CD4-positive, alpha-beta memory T cell (primary cell): ENCODE data around the gene DHX29. TPM values are rescaled to one million over a fixed set of nuclear protein-coding genes. Genes with fewer than 3 reads are reported as not detected.
A peak's percentile ranks its signal among the peaks of the same experiment; 100 is the strongest.
"Not testable (repeated sequence)": the region's sequence is repeated elsewhere in the genome, so short reads cannot be mapped to it uniquely, and the experiment has no call there.

Experiments used
- CTCF ChIA-PET: fragments of 350-600 bp; sonication (Branson Sonifier 250); formaldehyde crosslinking; loops from one replicate; lab custom pipeline; 2021; ENCODE audit warnings: inconsistent platforms; ENCODE audit not compliant: partially characterized antibody; lab: Charles Lee
- POLR2A ChIA-PET: fragments of 350-600 bp; sonication (Branson Sonifier 250); formaldehyde crosslinking; loops from one replicate; lab custom pipeline; 2021; ENCODE audit not compliant: partially characterized antibody; lab: Charles Lee
- DNase-seq, 5 donors: peaks; one replicate each; pipeline versions ENCODE4 v3.0.0 to v3.0.0-alpha.2; 2020 to 2022; ENCODE audit warnings: mixed read lengths in 1 of 5
- H3K27ac ChIP-seq: one replicate; pipeline ENCODE4 v1.7.0; 2013; ENCODE audit warnings: low read depth, low read length
- H3K27me3 ChIP-seq: 2 replicates; pipeline ENCODE4 v1.7.0; 2013; ENCODE audit warnings: mild to moderate bottlenecking, low read length, moderate library complexity; ENCODE audit not compliant: insufficient read depth
- H3K36me3 ChIP-seq: 2 replicates; pipeline ENCODE4 v1.7.0; 2013; ENCODE audit warnings: mild to moderate bottlenecking, low read length, moderate library complexity; ENCODE audit not compliant: insufficient read depth
- H3K4me1 ChIP-seq: 2 replicates; pipeline ENCODE4 v1.7.0; 2013; ENCODE audit warnings: mild to moderate bottlenecking, low read length, moderate library complexity; ENCODE audit not compliant: insufficient read depth
- H3K4me3 ChIP-seq, 2 donors: one replicate each; pipeline ENCODE4 v1.7.0; 2013; ENCODE audit warnings: low read length in 2 of 2, mild to moderate bottlenecking in 1 of 2
- H3K9me3 ChIP-seq, 2 donors: one replicate each; pipeline ENCODE4 v1.7.0; 2013; ENCODE audit warnings: low read length in 2 of 2, control low read depth in 1 of 2; ENCODE audit not compliant: control insufficient read depth in 1 of 2
- H3K27ac Mint-ChIP-seq, 7 donors: one replicate each; pipeline ENCODE4 v1.8.0; 2020 to 2021; ENCODE audit warnings: mixed read lengths in 7 of 7, mild to moderate bottlenecking in 6 of 7, inconsistent platforms in 3 of 7, moderate library complexity in 3 of 7
- H3K27me3 Mint-ChIP-seq, 2 donors: one replicate each; pipeline ENCODE4 v1.8.0; 2020 to 2021; ENCODE audit warnings: mixed read lengths in 2 of 2
- H3K36me3 Mint-ChIP-seq, 2 donors: one replicate each; pipeline ENCODE4 v1.8.0; 2020 to 2021; ENCODE audit warnings: mixed read lengths in 2 of 2, inconsistent platforms in 1 of 2, mild to moderate bottlenecking in 1 of 2
- H3K4me1 Mint-ChIP-seq, 4 donors: one replicate each; pipeline ENCODE4 v1.8.0; 2020 to 2021; ENCODE audit warnings: mixed read lengths in 4 of 4, mild to moderate bottlenecking in 1 of 4
- H3K4me3 Mint-ChIP-seq, 8 donors: one replicate each; pipeline ENCODE4 v1.8.0; 2020 to 2021; ENCODE audit warnings: mixed read lengths in 8 of 8, mild to moderate bottlenecking in 7 of 8, moderate library complexity in 6 of 8, inconsistent platforms in 3 of 8
- H3K9me3 Mint-ChIP-seq, 8 donors: one replicate each; pipeline ENCODE4 v1.8.0; 2020 to 2021; ENCODE audit warnings: mixed read lengths in 8 of 8, mild to moderate bottlenecking in 5 of 8, inconsistent platforms in 3 of 8, moderate library complexity in 1 of 8
- intact Hi-C: fragments of 100-400 bp; cut with micrococcal nuclease; formaldehyde crosslinking; loops from one replicate; pipeline ENCODE4 v1.15.1; 2023
- polyA plus RNA-seq, 2 donors: library from polyadenylated mRNA; unstranded; fragments of 300-500 nt; fragmentation: Illumina TruSeq; gene quantifications; one replicate each; pipeline ENCODE4 v1.2.3, GENCODE V29; 2021
- total RNA-seq, 2 experiments: library from RNA; stranded (reverse); gene quantifications; one replicate each; pipeline ENCODE4 v1.2.3, GENCODE V29; 2021

The DHX29 gene
- total and polyA plus RNA-seq, 4 experiments from 2014 or later = 11.6 to 22.5 (median 19.8) TPM

DNA sequence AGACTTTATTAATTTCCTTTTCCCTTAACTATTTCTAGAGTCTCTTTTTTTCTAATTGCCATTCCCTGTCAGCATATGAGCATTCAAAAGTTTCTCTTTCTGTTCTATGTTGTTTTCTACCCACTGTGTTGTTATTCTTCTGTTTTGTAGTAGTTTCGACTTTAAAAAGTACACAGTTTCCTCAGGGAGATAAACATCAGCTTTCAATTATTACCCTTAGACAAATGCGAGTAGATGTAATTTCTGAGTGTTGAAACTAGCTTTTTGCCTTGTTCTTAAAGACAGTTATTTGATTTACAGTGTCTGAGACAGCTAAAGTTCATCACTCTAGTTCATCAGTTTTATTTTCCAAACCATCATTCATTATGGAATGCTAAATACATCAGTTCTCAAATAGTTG is 19.8 kb upstream of the DHX29 start:
- Histone ChIP-seq H3K27ac (no peak overlapping the region), H3K9me3 (no peaks in the 10 kb centered on the region), H3K4me1 (peaks cover 14% of the 10 kb centered on the region), H3K4me3 (no peak overlapping the region), H3K27me3 (no peaks in the 10 kb centered on the region), H3K36me3 (peaks cover 17% of the 10 kb centered on the region)
- no peak for DNase-seq
- Mint-ChIP-seq H3K27ac (peak overlapping the region in 5 of 7 donors; percentile 5 to 88 (median 63)), H3K4me3 (peak overlapping the region in 2 of 8 donors; percentile 21 to 43), H3K27me3 (no peaks in the 10 kb centered on the region), H3K36me3 (peaks cover 48 to 59% of the 10 kb centered on the region in 2 donors), H3K9me3 (no peaks in the 10 kb centered on the region), H3K4me1 (peaks cover 23 to 39% (median 26%) of the 10 kb centered on the region in 4 donors)
- CTCF ChIA-PET = no interaction called here
- intact Hi-C loops = loop anchor here (5.0 kb wide), 1 partner anchor 365 kb away; no protein-coding TSS in a partner anchor
- POLR2A ChIA-PET = no interaction called here

- DNase-seq = no peak
- no peaks in the 10 kb centered on the region for H3K27me3 ChIP-seq
- no peaks in the 10 kb centered on the region for H3K9me3 ChIP-seq
- POLR2A ChIA-PET = interaction anchor here (2.3 kb wide), 1 partner anchor 18 kb away, joined by 9 read pairs; the partner anchor contains the start of genes DHX29 and MTREX
- peaks cover 14% of the 10 kb centered on the region for H3K4me1 ChIP-seq
- H3K36me3 ChIP-seq = peaks cover 12% of the 10 kb centered on the region
- CTCF ChIA-PET = interaction anchor here (1.4 kb wide), 1 partner anchor 366 kb away, joined by 3 read pairs; no protein-coding TSS in a partner anchor
- Mint-ChIP-seq H3K27me3 (no peaks in the 10 kb centered on the region), H3K4me3 (no peak overlapping the region), H3K4me1 (peaks cover 21 to 43% (median 26%) of the 10 kb centered on the region in 4 donors), H3K9me3 (no peaks in the 10 kb centered on the region), H3K27ac (no peak overlapping the region), H3K36me3 (peaks cover 37 to 47% of the 10 kb centered on the region in 2 donors)
- H3K27ac ChIP-seq = no peak overlapping the region
- intact Hi-C loops = loop anchor here (5.0 kb wide), 1 partner anchor 367 kb away; no protein-coding TSS in a partner anchor
- H3K4me3 ChIP-seq = no peak overlapping the region
Observed at GRCh38 chr5:55325621-55326020, 18.1 kb upstream of the DHX29 start.

- Mint-ChIP-seq H3K27ac (no peak overlapping the region), H3K4me1 (peaks cover 19 to 36% (median 23%) of the 10 kb centered on the region in 4 donors), H3K27me3 (no peaks in the 10 kb centered on the region), H3K4me3 (no peak overlapping the region), H3K36me3 (peaks cover 30 to 42% of the 10 kb centered on the region in 2 donors), H3K9me3 (no peaks in the 10 kb centered on the region)
- Histone ChIP-seq H3K9me3 (no peaks in the 10 kb centered on the region), H3K27me3 (no peaks in the 10 kb centered on the region), H3K4me3 (no peak overlapping the region), H3K4me1 (peaks cover 14% of the 10 kb centered on the region), H3K36me3 (peaks cover 10% of the 10 kb centered on the region), H3K27ac (no peak overlapping the region)
- CTCF ChIA-PET = interaction anchor here (1.0 to 1.4 kb wide), 2 partner anchors 17 to 367 kb away, joined by 3 read pairs; partner anchors contain the start of genes DHX29 and MTREX
- intact Hi-C loops = loop anchor here (5.0 kb wide), 1 partner anchor 367 kb away; no protein-coding TSS in a partner anchor
- DNase-seq = peak in 4 of 5 donors; percentile 23 to 46 (median 36)
- POLR2A ChIA-PET = interaction anchor here (2.3 kb wide), 1 partner anchor 17 kb away, joined by 9 read pairs; the partner anchor contains the start of genes DHX29 and MTREX
Observed at GRCh38 chr5:55324815-55325418, 17.4 kb upstream of the DHX29 start.

- no peak overlapping the region for H3K27ac Mint-ChIP-seq
- POLR2A ChIA-PET = interaction anchor here (0.9 kb wide), 1 partner anchor 16 kb away, joined by 4 read pairs; the partner anchor contains the start of genes DHX29 and MTREX
- intact Hi-C loops = no loop called here
- H3K27me3 Mint-ChIP-seq = no peaks in the 10 kb centered on the region
- no peak overlapping the region for H3K27ac ChIP-seq
- DNase-seq = no peak
- no peaks in the 10 kb centered on the region for H3K9me3 ChIP-seq
- no peaks in the 10 kb centered on the region for H3K27me3 ChIP-seq
- CTCF ChIA-PET = interaction anchor here (0.8 to 1.1 kb wide), 2 partner anchors 13 to 368 kb away, joined by 3 read pairs; no protein-coding TSS in a partner anchor
- H3K4me1 ChIP-seq = peaks cover 14% of the 10 kb centered on the region
- H3K36me3 Mint-ChIP-seq = peaks cover 22 to 34% of the 10 kb centered on the region in 2 donors
- no peak overlapping the region for H3K4me3 Mint-ChIP-seq
- no peak overlapping the region for H3K4me3 ChIP-seq
- H3K4me1 Mint-ChIP-seq = peaks cover 24 to 30% (median 24%) of the 10 kb centered on the region in 4 donors
- H3K36me3 ChIP-seq = peaks cover 4% of the 10 kb centered on the region
- no peaks in the 10 kb centered on the region for H3K9me3 Mint-ChIP-seq
Observed at GRCh38 chr5:55324006-55324405, 16.5 kb upstream of the DHX29 start.

GRCh38 chr5:55320571-55320970 is 13.1 kb upstream of the DHX29 start:
- H3K4me1 Mint-ChIP-seq = peaks cover 27 to 46% (median 36%) of the 10 kb centered on the region in 4 donors
- CTCF ChIA-PET = no interaction called here

GRCh38 chr5:55319491-55319890 is 12.0 kb upstream of the DHX29 start:
- H3K4me1 ChIP-seq = peaks cover 4% of the 10 kb centered on the region
- no peaks in the 10 kb centered on the region for H3K9me3 Mint-ChIP-seq
- H3K4me1 Mint-ChIP-seq = peaks cover 26 to 48% (median 38%) of the 10 kb centered on the region in 4 donors
- H3K4me3 ChIP-seq = no peak overlapping the region
- peaks cover 11 to 30% of the 10 kb centered on the region in 2 donors for H3K36me3 Mint-ChIP-seq
- H3K27ac ChIP-seq = no peak overlapping the region
- POLR2A ChIA-PET = interaction anchor here (0.9 to 1.2 kb wide), 2 partner anchors 9 to 12 kb away, joined by 3 to 6 read pairs; partner anchors contain the start of genes DHX29 and MTREX
- CTCF ChIA-PET = no interaction called here
- no peak overlapping the region for H3K4me3 Mint-ChIP-seq
- no peaks in the 10 kb centered on the region for H3K27me3 Mint-ChIP-seq
- DNase-seq = no peak
- H3K36me3 ChIP-seq = no peaks in the 10 kb centered on the region
- intact Hi-C loops = no loop called here
- H3K27ac Mint-ChIP-seq = peak overlapping the region in 1 of 7 donors; percentile 65
- no peaks in the 10 kb centered on the region for H3K9me3 ChIP-seq
- no peaks in the 10 kb centered on the region for H3K27me3 ChIP-seq

More at GRCh38 chr5:55320571-55320970, 13.1 kb upstream of the DHX29 start:
- no peak for DNase-seq
- Histone ChIP-seq H3K27me3 (no peaks in the 10 kb centered on the region), H3K4me3 (no peak overlapping the region), H3K36me3 (no peaks in the 10 kb centered on the region), H3K9me3 (no peaks in the 10 kb centered on the region), H3K27ac (no peak overlapping the region), H3K4me1 (no peaks in the 10 kb centered on the region)
- no peak overlapping the region for H3K4me3 Mint-ChIP-seq
- intact Hi-C loops = no loop called here
- POLR2A ChIA-PET = no interaction called here
- peaks cover 17 to 33% of the 10 kb centered on the region in 2 donors for H3K36me3 Mint-ChIP-seq
- no peaks in the 10 kb centered on the region for H3K27me3 Mint-ChIP-seq
- H3K27ac Mint-ChIP-seq = peak overlapping the region in 1 of 7 donors; percentile 46
- no peaks in the 10 kb centered on the region for H3K9me3 Mint-ChIP-seq

GRCh38 chr5:55318237-55318636 is 10.7 kb upstream of the DHX29 start:
- Mint-ChIP-seq H3K36me3 (peaks cover 11 to 30% of the 10 kb centered on the region in 2 donors), H3K4me1 (peaks cover 36 to 59% (median 44%) of the 10 kb centered on the region in 4 donors)
- H3K36me3 ChIP-seq, H3K27me3 Mint-ChIP-seq, intact Hi-C loops, H3K9me3 Mint-ChIP-seq, H3K27me3 ChIP-seq, H3K27ac ChIP-seq, H3K9me3 ChIP-seq, H3K4me3 ChIP-seq, H3K4me3 Mint-ChIP-seq, DNase-seq, CTCF ChIA-PET, POLR2A ChIA-PET, H3K27ac Mint-ChIP-seq: not testable (repeated sequence)
- peaks cover 14% of the 10 kb centered on the region for H3K4me1 ChIP-seq
